Bronchial epithelial cell (primary cell): ENCODE results near the gene TAF1B. TPM values are rescaled to one million over a fixed set of nuclear protein-coding genes. Genes with fewer than 3 reads are reported as not detected.

Experiments
- DNase-seq: peaks from one replicate; pipeline ENCODE4 v3.0.0-alpha.2; 2010; ENCODE audit warnings: low read depth
- FAIRE-seq: peaks from 2 replicates; lab custom pipeline; 2011; peaks lifted over from hg19 to GRCh38; lab: Jason Lieb, UNC
- H3K27me3 ChIP-seq: 2 replicates; pipeline ENCODE4 v1.5.1; 2011; ENCODE audit warnings: low read length; ENCODE audit not compliant: control insufficient read depth, insufficient read depth
- H3K36me3 ChIP-seq: 2 replicates; pipeline ENCODE4 v1.5.1; 2011; ENCODE audit warnings: low read length; ENCODE audit not compliant: control insufficient read depth, insufficient read depth
- H3K4me3 ChIP-seq: 2 replicates; pipeline ENCODE4 v1.5.1; 2011; ENCODE audit warnings: mild to moderate bottlenecking, low read depth, low read length, control low read depth
- total RNA-seq: library from RNA; depleted of rRNA; stranded (reverse); fragments of >200 nt; gene quantifications from 2 replicates; pipeline ENCODE4 v1.2.1, GENCODE V29; 2014
- TF ChIP-seq, protein P1 (sequence below): IDR thresholded peaks from 2 replicates; pipeline ENCODE4 v1.5.1; 2011; ENCODE audit warnings: mild to moderate bottlenecking, moderate library complexity, low read length, control low read depth, inconsistent platforms; ENCODE audit not compliant: insufficient read depth, severe bottlenecking

TAF1B gene
- total RNA-seq, 1 donor from 2014 or later: 28.7 TPM

GRCh38 chr2:9820020-9820973 lies 23.0 kb upstream of the TAF1B start:
- no peak for FAIRE-seq
- no peaks in the 10 kb centered on the region for H3K27me3 ChIP-seq
- no peaks in the 10 kb centered on the region for H3K36me3 ChIP-seq
- peak; percentile 94 for DNase-seq
- TF ChIP-seq, protein P1, sequence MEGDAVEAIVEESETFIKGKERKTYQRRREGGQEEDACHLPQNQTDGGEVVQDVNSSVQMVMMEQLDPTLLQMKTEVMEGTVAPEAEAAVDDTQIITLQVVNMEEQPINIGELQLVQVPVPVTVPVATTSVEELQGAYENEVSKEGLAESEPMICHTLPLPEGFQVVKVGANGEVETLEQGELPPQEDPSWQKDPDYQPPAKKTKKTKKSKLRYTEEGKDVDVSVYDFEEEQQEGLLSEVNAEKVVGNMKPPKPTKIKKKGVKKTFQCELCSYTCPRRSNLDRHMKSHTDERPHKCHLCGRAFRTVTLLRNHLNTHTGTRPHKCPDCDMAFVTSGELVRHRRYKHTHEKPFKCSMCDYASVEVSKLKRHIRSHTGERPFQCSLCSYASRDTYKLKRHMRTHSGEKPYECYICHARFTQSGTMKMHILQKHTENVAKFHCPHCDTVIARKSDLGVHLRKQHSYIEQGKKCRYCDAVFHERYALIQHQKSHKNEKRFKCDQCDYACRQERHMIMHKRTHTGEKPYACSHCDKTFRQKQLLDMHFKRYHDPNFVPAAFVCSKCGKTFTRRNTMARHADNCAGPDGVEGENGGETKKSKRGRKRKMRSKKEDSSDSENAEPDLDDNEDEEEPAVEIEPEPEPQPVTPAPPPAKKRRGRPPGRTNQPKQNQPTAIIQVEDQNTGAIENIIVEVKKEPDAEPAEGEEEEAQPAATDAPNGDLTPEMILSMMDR: no peak
- no peak overlapping the region for H3K4me3 ChIP-seq

DNA sequence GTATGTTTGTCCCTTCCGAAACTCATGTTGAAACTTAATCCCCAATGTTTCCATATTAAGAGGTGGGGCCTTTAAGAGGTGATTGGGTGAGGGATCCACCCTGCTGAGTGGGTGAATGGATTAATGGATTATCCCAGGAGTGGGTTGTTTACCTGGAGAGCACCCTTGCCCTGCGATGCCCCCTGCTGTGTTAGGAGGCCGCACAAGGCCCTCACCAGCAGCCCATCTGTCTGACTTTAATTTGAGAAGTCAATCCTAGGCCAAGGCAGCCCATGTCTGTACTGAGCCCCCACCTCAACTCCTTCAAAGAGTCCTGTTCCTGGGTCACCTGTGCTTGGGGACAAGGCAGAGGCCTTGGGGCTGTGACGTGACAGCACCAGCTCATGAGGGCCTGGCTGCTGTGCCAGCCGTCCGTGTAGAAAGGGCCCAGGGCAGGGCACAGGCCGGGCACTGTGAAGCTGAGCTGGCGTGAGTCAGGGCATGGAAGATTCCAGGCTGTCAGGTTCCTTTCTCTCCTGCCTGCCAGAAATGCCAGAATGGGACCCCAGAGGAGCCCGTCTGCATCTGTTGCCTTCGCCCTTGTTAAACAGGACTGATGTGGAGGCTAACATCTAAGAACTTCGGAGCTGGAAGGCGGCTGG lies 21.3 kb upstream of the TAF1B start:
- Histone ChIP-seq H3K27me3 (no peaks in the 10 kb centered on the region), H3K4me3 (no peak overlapping the region), H3K36me3 (no peaks in the 10 kb centered on the region)
- DNase-seq (no peak), FAIRE-seq (no peak)
- TF ChIP-seq, protein P1: no peak

GRCh38 chr2:9824441-9824840 lies 18.8 kb upstream of the TAF1B start:
- no peak for FAIRE-seq
- no peak overlapping the region for H3K4me3 ChIP-seq
- TF ChIP-seq, protein P1: no peak
- no peak for DNase-seq
- no peaks in the 10 kb centered on the region for H3K27me3 ChIP-seq
- H3K36me3 ChIP-seq: no peaks in the 10 kb centered on the region

GRCh38 chr2:9824956-9825720 lies 18.1 kb upstream of the TAF1B start:
- DNase-seq: no peak

GRCh38 chr2:9826208-9826607 lies 17.1 kb upstream of the TAF1B start:
- DNase-seq (no peak), FAIRE-seq (no peak)
- no peaks in the 10 kb centered on the region for H3K36me3 ChIP-seq
- TF ChIP-seq, protein P1: no peak
- no peaks in the 10 kb centered on the region for H3K27me3 ChIP-seq
- no peak overlapping the region for H3K4me3 ChIP-seq

More at GRCh38 chr2:9824956-9825720, 18.1 kb upstream of the TAF1B start:
- Histone ChIP-seq H3K4me3 (no peak overlapping the region), H3K27me3 (no peaks in the 10 kb centered on the region), H3K36me3 (no peaks in the 10 kb centered on the region)
- TF ChIP-seq, protein P1: no peak
- no peak for FAIRE-seq
